Osteocyte (in vitro differentiated cells): ENCODE data around the gene MED17. TPM values are rescaled to one million over a fixed set of nuclear protein-coding genes. Genes with fewer than 3 reads are reported as not detected.

Experiments
- DNase-seq: peaks from one replicate; pipeline ENCODE4 v3.0.0; 2021; ENCODE audit warnings: mixed read lengths; ENCODE audit not compliant: unreplicated experiment; ENCODE audit errors: extremely low spot score
- H3K27ac Mint-ChIP-seq: one replicate; pipeline ENCODE4 v1.8.0; 2021; ENCODE audit warnings: mild to moderate bottlenecking, mixed read lengths; ENCODE audit not compliant: unreplicated experiment
- H3K27me3 Mint-ChIP-seq: one replicate; pipeline ENCODE4 v1.8.0; 2021; ENCODE audit warnings: mixed read lengths; ENCODE audit not compliant: unreplicated experiment
- H3K36me3 Mint-ChIP-seq: one replicate; pipeline ENCODE4 v1.8.0; 2021; ENCODE audit warnings: mixed read lengths; ENCODE audit not compliant: unreplicated experiment
- H3K4me1 Mint-ChIP-seq: one replicate; pipeline ENCODE4 v1.8.0; 2021; ENCODE audit warnings: mixed read lengths; ENCODE audit not compliant: unreplicated experiment
- H3K4me3 Mint-ChIP-seq: one replicate; pipeline ENCODE4 v1.8.0; 2021; ENCODE audit warnings: mild to moderate bottlenecking, moderate library complexity, mixed read lengths; ENCODE audit not compliant: unreplicated experiment
- H3K9me3 Mint-ChIP-seq: one replicate; pipeline ENCODE4 v1.8.0; 2021; ENCODE audit warnings: mixed read lengths; ENCODE audit not compliant: unreplicated experiment
- CTCF ChIP-seq: fragments of 200-600 bp; sonication (generic); IDR thresholded peaks from 2 replicates; pipeline ENCODE4 v1.5.0; 2021; ENCODE audit warnings: antibody characterized with exemption, mild to moderate bottlenecking, moderate library complexity
- total RNA-seq: library from RNA; stranded (reverse); gene quantifications from 2 replicates; pipeline ENCODE4 v1.2.1, GENCODE V29; 2021

MED17 gene
- total RNA-seq, 1 donor from 2014 or later, result 37.8 TPM

DNA sequence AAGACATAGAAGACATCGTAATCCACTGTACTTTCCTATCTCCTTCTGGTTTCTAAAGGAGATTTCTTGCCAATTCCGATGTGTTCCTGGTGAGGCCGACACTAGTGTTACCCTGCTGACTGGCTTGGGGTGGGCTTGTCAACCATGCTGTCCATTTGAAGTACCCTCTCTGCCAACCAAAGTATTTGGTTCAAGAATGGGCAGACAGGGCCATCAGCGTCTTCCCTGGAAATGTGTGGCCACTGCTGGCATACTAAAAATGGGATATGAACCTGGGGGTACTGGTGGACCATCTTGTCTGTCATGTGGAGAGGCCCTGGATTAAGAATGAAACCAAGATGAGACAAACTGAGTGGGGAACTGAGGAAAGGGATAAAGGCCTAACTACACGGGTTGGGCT is 68.2 kb downstream of the MED17 start:
- H3K4me1 Mint-ChIP-seq, result peaks cover 1% of the 10 kb centered on the region
- no peaks in the 10 kb centered on the region for H3K9me3 Mint-ChIP-seq
- no peaks in the 10 kb centered on the region for H3K27me3 Mint-ChIP-seq
- no peak overlapping the region for H3K27ac Mint-ChIP-seq
- no peaks in the 10 kb centered on the region for H3K36me3 Mint-ChIP-seq
- H3K4me3 Mint-ChIP-seq, result no peak overlapping the region
- peak; percentile 56 for DNase-seq
- no peak for TF ChIP-seq CTCF

DNA sequence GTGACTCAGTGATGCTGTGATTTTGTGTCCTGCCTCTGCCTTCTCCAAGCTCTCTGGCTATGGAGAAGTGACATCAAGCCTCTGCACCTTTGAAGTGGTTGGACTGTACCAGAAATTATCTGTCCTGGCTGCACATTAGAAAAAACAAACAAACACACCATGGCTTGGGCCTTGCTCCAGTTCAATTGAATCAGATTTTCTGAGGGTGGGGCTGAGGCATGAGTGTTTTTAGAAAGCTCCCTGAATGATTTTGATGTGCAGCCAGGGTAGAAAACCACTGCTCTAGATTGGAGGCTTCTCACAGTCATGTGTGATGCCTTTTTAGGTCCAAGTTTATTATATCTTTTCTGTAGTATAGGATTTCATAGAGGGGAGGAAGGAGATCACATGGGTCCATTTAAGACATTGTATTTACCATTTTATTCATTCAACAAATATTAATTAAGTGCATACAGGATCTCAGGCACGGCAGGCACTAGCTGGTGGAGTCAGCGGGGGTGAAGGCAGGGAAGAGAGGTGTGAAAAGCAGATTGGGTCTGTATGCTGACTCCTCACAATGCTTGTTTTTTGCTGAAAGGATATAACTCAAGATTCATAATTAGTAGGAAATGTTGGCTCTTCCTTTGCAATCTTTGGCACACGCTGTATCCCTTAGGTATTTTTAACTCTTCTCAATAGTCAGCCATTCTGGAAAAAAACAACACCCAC is 73.5 kb downstream of the MED17 start:
- Mint-ChIP-seq H3K4me3 (no peak overlapping the region), H3K4me1 (peaks cover 1% of the 10 kb centered on the region), H3K36me3 (no peaks in the 10 kb centered on the region), H3K27ac (no peak overlapping the region), H3K9me3 (no peaks in the 10 kb centered on the region), H3K27me3 (no peaks in the 10 kb centered on the region)
- DNase-seq, result peak; percentile 30
- TF ChIP-seq CTCF, result no peak

GRCh38 chr11:93858121-93858775 is 74.2 kb downstream of the MED17 start:
- no peak overlapping the region for H3K4me3 Mint-ChIP-seq
- H3K4me1 Mint-ChIP-seq, result no peaks in the 10 kb centered on the region
- no peaks in the 10 kb centered on the region for H3K9me3 Mint-ChIP-seq
- no peak for TF ChIP-seq CTCF
- no peaks in the 10 kb centered on the region for H3K27me3 Mint-ChIP-seq
- no peak overlapping the region for H3K27ac Mint-ChIP-seq
- H3K36me3 Mint-ChIP-seq, result no peaks in the 10 kb centered on the region
- no peak for DNase-seq

GRCh38 chr11:93861808-93862207 is 77.7 kb downstream of the MED17 start:
- Mint-ChIP-seq H3K9me3 (no peaks in the 10 kb centered on the region), H3K27ac (no peak overlapping the region), H3K4me3 (no peak overlapping the region), H3K36me3 (no peaks in the 10 kb centered on the region), H3K27me3 (no peaks in the 10 kb centered on the region), H3K4me1 (no peaks in the 10 kb centered on the region)
- no peak for TF ChIP-seq CTCF
- no peak for DNase-seq

Other genes starting within 250 kb of the MED17 start
- 14.6 and 14.7 TPM in 2 replicates for gene SMCO4, start 240.9 kb upstream of the MED17 start, total RNA-seq
- gene CEP295, start 122.6 kb upstream of the MED17 start, total RNA-seq, result 12.5 and 14.7 TPM in 2 replicates
- 82.6 and 84.2 TPM in 2 replicates for gene TAF1D, start 42.8 kb upstream of the MED17 start, total RNA-seq
- 23.5 and 25.2 TPM in 2 replicates for gene C11orf54, start 42.6 kb upstream of the MED17 start, total RNA-seq
- gene VSTM5, start 66.3 kb downstream of the MED17 start, total RNA-seq, result not detected in 2 replicates
- not detected in 2 replicates for gene HEPHL1, start 237.1 kb downstream of the MED17 start, total RNA-seq